DOHH2 (cell line): ENCODE results near the gene GALNT14.

Source experiments
- H3F3A ChIP-seq: fragments of 200-600 bp; sonication (generic), shearing (Covaris generic); 2 replicates; pipeline ENCODE4 v1.6.0; 2016; ENCODE audit warnings: antibody characterized with exemption, mild to moderate bottlenecking; ENCODE audit not compliant: control insufficient read depth, insufficient read depth
- H3K27ac ChIP-seq: fragments of 200-600 bp; sonication (generic); 2 replicates; pipeline ENCODE4 v1.5.1; 2014; ENCODE audit warnings: low read depth, mild to moderate bottlenecking, low read length, moderate library complexity
- H3K27me3 ChIP-seq: fragments of 200-600 bp; sonication (generic); 2 replicates; pipeline ENCODE4 v1.6.1; 2014; ENCODE audit warnings: mild to moderate bottlenecking, low read length, mixed read lengths; ENCODE audit not compliant: control insufficient read depth
- H3K36me3 ChIP-seq: fragments of 200-600 bp; sonication (generic); 2 replicates; pipeline ENCODE4 v1.6.1; 2014; ENCODE audit warnings: mild to moderate bottlenecking, low read length, moderate library complexity, mixed read lengths; ENCODE audit not compliant: control insufficient read depth
- H3K4me1 ChIP-seq: fragments of 200-600 bp; sonication (generic); 2 replicates; pipeline ENCODE4 v1.6.1; 2014; ENCODE audit warnings: mild to moderate bottlenecking, low read length, mixed read lengths; ENCODE audit not compliant: control insufficient read depth
- H3K4me2 ChIP-seq: fragments of 200-600 bp; sonication (generic); 2 replicates; pipeline ENCODE4 v1.6.0; 2014; ENCODE audit warnings: mild to moderate bottlenecking, low read length, moderate library complexity
- H3K4me3 ChIP-seq: fragments of 200-600 bp; sonication (generic); 2 replicates; pipeline ENCODE4 v1.5.1; 2014; ENCODE audit warnings: mild to moderate bottlenecking, low read length, mixed read lengths
- H3K79me2 ChIP-seq: fragments of 200-600 bp; sonication (generic); 2 replicates; pipeline ENCODE4 v1.6.1; 2014; ENCODE audit warnings: mild to moderate bottlenecking, low read length, mixed read lengths; ENCODE audit not compliant: control insufficient read depth
- H3K9me2 ChIP-seq: fragments of 200-600 bp; sonication (generic); replicated peaks from 2 replicates; pipeline ENCODE4 v1.6.1; 2014; ENCODE audit warnings: mild to moderate bottlenecking, low read length, mixed read lengths; ENCODE audit not compliant: control insufficient read depth
- H3K9me3 ChIP-seq: fragments of 200-600 bp; sonication (generic); 2 replicates; pipeline ENCODE4 v1.6.1; 2014; ENCODE audit warnings: antibody characterized with exemption, low read length, mixed read lengths; ENCODE audit not compliant: control insufficient read depth, insufficient read depth
- H4K20me1 ChIP-seq: fragments of 200-600 bp; sonication (generic); 2 replicates; pipeline ENCODE4 v1.6.0; 2014; ENCODE audit warnings: low read depth, mild to moderate bottlenecking, antibody characterized with exemption, low read length, moderate library complexity; ENCODE audit not compliant: control insufficient read depth, insufficient read depth
- CTCF ChIP-seq: fragments of 200-600 bp; sonication (generic); IDR thresholded peaks from one replicate; pipeline ENCODE4 v1.5.1; 2014; ENCODE audit warnings: antibody characterized with exemption, mild to moderate bottlenecking, low read depth, low read length; ENCODE audit not compliant: poor library complexity, severe bottlenecking
- EZH2phosphoT487 ChIP-seq: fragments of 200-600 bp; sonication (generic); IDR thresholded peaks from 2 replicates; pipeline ENCODE4 v1.6.1; 2017; ENCODE audit warnings: borderline replicate concordance, mild to moderate bottlenecking, antibody characterized with exemption, low read length, moderate library complexity, mixed read lengths

Gene GALNT14

GRCh38 chr2:31127931-31128330, 10.3 kb downstream of the GALNT14 start:
- H3K79me2 ChIP-seq = no peaks in the 10 kb centered on the region
- H3F3A ChIP-seq = no peaks in the 10 kb centered on the region
- H3K4me3 ChIP-seq = no peak overlapping the region
- no peaks in the 10 kb centered on the region for H3K9me3 ChIP-seq
- no peaks in the 10 kb centered on the region for H3K36me3 ChIP-seq
- TF ChIP-seq CTCF (no peak), EZH2phosphoT487 (no peak)
- H3K27me3 ChIP-seq = no peaks in the 10 kb centered on the region
- no peaks in the 10 kb centered on the region for H3K9me2 ChIP-seq
- no peak overlapping the region for H3K4me2 ChIP-seq
- H4K20me1 ChIP-seq = no peaks in the 10 kb centered on the region
- H3K4me1 ChIP-seq = peaks cover 5% of the 10 kb centered on the region; the same call in 1 of the 2 replicates
- no peak overlapping the region for H3K27ac ChIP-seq

- Histone ChIP-seq H3K9me2 (no peaks in the 10 kb centered on the region), H3K27me3 (no peaks in the 10 kb centered on the region), H3K9me3 (no peaks in the 10 kb centered on the region), H3F3A (no peaks in the 10 kb centered on the region), H3K4me1 (peaks cover 5% of the 10 kb centered on the region; the same call in 1 of the 2 replicates), H3K79me2 (no peaks in the 10 kb centered on the region), H4K20me1 (no peaks in the 10 kb centered on the region), H3K4me2 (no peak overlapping the region), H3K4me3 (no peak overlapping the region), H3K27ac (no peak overlapping the region), H3K36me3 (no peaks in the 10 kb centered on the region)
- TF ChIP-seq CTCF (no peak), EZH2phosphoT487 (no peak)
Observed at GRCh38 chr2:31125918-31126695, 12.1 kb downstream of the GALNT14 start.

GRCh38 chr2:31124904-31125303, 13.3 kb downstream of the GALNT14 start:
- Histone ChIP-seq H4K20me1 (no peaks in the 10 kb centered on the region), H3K9me2 (no peaks in the 10 kb centered on the region), H3K4me2 (no peak overlapping the region), H3K27ac (no peak overlapping the region), H3K36me3 (no peaks in the 10 kb centered on the region), H3K4me1 (peaks cover 5% of the 10 kb centered on the region; the same call in 1 of the 2 replicates), H3K4me3 (no peak overlapping the region), H3K27me3 (no peaks in the 10 kb centered on the region), H3K79me2 (no peaks in the 10 kb centered on the region), H3K9me3 (no peaks in the 10 kb centered on the region), H3F3A (no peaks in the 10 kb centered on the region)
- TF ChIP-seq EZH2phosphoT487 (no peak), CTCF (no peak)
